ENCODE measurements around the gene KCNA10. TPM values are rescaled to one million over a fixed set of nuclear protein-coding genes. Genes with fewer than 3 reads are reported as not detected.

The KCNA10 gene
- polyA plus RNA-seq = not detected

DNA sequence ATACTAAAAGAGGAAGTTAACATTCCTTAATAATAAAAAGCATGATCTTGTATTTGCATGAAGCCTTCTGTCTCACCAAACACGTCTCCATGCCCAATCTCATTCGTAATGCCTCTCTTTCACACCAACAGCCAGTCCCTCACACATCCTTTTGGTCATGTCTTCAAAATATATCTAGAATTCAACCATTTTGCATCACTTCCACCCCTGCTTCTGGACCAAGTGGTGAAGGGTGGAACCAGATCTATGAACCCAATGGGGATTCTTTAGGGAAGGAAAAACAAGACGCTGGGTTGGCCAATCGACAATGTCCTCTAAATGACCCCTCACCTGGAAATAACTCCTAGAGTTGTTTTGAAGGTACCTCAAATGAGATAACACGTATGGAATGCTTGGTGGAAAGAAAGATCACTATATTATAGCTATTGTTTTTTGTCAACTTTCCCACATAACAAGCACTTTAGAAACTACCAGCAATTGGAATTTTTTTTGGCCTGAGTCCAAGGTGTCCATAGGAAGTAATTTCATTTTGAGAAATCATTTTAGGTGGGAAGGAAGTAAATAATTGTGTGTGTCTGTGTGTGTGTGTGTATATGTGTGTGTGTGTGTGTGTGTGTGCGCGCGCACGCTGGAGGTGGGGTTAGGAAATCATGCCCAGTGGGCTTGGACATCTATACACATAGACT is at the start of gene KCNA10:
KCNA10 (minus strand) TSS at position 51 of the 686 bp plus-strand sequence. CDS start 388 bp downstream, outside the sequence.
- Histone ChIP-seq H3K4me1 (ENCODE audit: control insufficient read depth in 2 of 2, insufficient read depth in 2 of 2, low read length in 1 of 2) (no peaks in the 10 kb centered on the region), H3K27me3 (ENCODE audit: control insufficient read depth in 1 of 2, insufficient read depth in 2 of 2, low read length in 2 of 2) (no peaks in the 10 kb centered on the region), H3K27ac (ENCODE audit: low read depth in 2 of 2, low read length in 1 of 2) (no peak within 1 kb of the TSS), H3K36me3 (ENCODE audit: control insufficient read depth in 2 of 2, insufficient read depth in 2 of 2, low read length in 1 of 2) (no peaks in the 10 kb centered on the region), H3K9me3 (ENCODE audit: control insufficient read depth in 2 of 2, insufficient read depth in 1 of 2, low read depth in 1 of 2, low read length in 1 of 2) (no peaks in the 10 kb centered on the region), H3K4me3 (ENCODE audit: low read depth in 1 of 2, low read length in 2 of 2) (no peak within 1 kb of the TSS)
- WGBS, 2 donors = 61 to 74% methylated on average over 9 of the region's 9 CpGs

DNA sequence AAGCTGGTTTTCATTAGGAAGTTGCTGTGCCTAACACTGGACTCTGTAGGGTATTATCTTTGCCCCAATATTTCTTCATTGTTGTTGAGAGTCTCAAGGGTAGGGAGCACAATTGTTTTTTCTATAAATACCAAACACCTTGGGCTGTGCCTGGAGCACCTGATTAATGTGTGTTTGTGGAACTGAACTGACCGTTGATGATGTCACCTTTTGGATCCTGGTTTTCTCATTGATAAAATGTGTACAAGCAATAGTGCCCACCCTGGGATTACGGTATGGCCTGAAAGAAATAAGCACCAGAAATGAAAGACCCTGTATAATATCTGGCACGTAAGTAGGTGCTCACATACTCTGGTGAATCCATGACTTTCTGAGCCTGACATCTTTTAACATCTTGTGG is 47.9 kb upstream of the KCNA10 start:
- Histone ChIP-seq H3K9me3 (ENCODE audit: control insufficient read depth in 2 of 2, insufficient read depth in 1 of 2, low read depth in 1 of 2, low read length in 1 of 2) (no peaks in the 10 kb centered on the region), H3K27me3 (ENCODE audit: control insufficient read depth in 1 of 2, insufficient read depth in 2 of 2, low read length in 2 of 2) (no peaks in the 10 kb centered on the region), H3K36me3 (ENCODE audit: control insufficient read depth in 2 of 2, insufficient read depth in 2 of 2, low read length in 1 of 2) (no peaks in the 10 kb centered on the region), H3K27ac (ENCODE audit: low read depth in 2 of 2, low read length in 1 of 2) (no peak overlapping the region), H3K4me3 (ENCODE audit: low read depth in 1 of 2, low read length in 2 of 2) (no peak overlapping the region), H3K4me1 (ENCODE audit: control insufficient read depth in 2 of 2, insufficient read depth in 2 of 2, low read length in 1 of 2) (no peaks in the 10 kb centered on the region)
- 78 to 79% methylated on average over 3 of the region's 3 CpGs for WGBS, 2 donors

DNA sequence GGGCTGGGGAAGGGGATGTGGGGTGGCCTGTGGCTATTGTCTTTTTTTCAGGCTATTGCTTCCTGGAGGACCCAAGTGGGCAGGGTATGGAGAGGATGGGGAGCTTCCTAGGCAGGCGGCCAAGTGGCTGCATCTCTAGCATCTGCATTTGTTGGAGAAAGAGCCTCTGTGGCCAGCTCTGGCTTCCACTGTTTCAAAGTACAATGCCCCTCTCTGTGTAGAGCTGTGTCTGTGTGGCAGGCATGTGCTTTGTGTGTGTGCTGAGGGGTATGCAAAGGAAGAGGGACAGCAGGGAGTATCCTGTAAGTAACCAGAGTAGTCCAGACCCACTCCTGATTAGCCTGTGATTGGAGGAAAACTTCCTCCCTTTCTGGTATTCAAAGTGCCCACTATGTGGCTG is 46.6 kb upstream of the KCNA10 start:
- H3K27me3 ChIP-seq (ENCODE audit: control insufficient read depth in 1 of 2, insufficient read depth in 2 of 2, low read length in 2 of 2) = no peaks in the 10 kb centered on the region
- no peaks in the 10 kb centered on the region for H3K36me3 ChIP-seq (ENCODE audit: control insufficient read depth in 2 of 2, insufficient read depth in 2 of 2, low read length in 1 of 2)
- no peaks in the 10 kb centered on the region for H3K4me1 ChIP-seq (ENCODE audit: control insufficient read depth in 2 of 2, insufficient read depth in 2 of 2, low read length in 1 of 2)
- 74 to 83% methylated on average over 1 of the region's 1 CpG for WGBS, 2 donors
- H3K4me3 ChIP-seq (ENCODE audit: low read depth in 1 of 2, low read length in 2 of 2) = no peak overlapping the region
- H3K9me3 ChIP-seq (ENCODE audit: control insufficient read depth in 2 of 2, insufficient read depth in 1 of 2, low read depth in 1 of 2, low read length in 1 of 2) = no peaks in the 10 kb centered on the region
- H3K27ac ChIP-seq (ENCODE audit: low read depth in 2 of 2, low read length in 1 of 2) = no peak overlapping the region

DNA sequence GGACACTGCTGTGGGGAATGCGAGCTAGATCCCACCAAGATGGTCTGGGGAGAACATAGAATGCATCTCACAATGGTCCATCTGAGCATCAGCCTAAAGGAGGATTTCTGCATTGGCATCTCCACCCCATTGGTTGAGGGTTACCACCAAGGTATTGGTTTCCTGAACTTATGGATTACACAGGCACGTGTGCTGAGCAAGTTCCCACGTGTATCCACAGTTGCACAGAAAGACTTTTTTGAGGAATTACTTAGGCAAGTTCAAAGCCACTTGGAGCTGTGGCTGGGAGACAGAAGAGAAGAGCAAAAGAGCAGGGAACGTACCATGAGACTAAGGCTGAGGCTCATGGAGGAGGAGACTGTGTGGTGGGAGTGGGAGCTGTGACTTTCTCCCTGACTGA is 44.1 kb upstream of the KCNA10 start:
- no peaks in the 10 kb centered on the region for H3K27me3 ChIP-seq (ENCODE audit: control insufficient read depth in 1 of 2, insufficient read depth in 2 of 2, low read length in 2 of 2)
- no peak overlapping the region for H3K4me3 ChIP-seq (ENCODE audit: low read depth in 1 of 2, low read length in 2 of 2)
- no peaks in the 10 kb centered on the region for H3K9me3 ChIP-seq (ENCODE audit: control insufficient read depth in 2 of 2, insufficient read depth in 1 of 2, low read depth in 1 of 2, low read length in 1 of 2)
- H3K4me1 ChIP-seq (ENCODE audit: control insufficient read depth in 2 of 2, insufficient read depth in 2 of 2, low read length in 1 of 2) = no peaks in the 10 kb centered on the region
- no peaks in the 10 kb centered on the region for H3K36me3 ChIP-seq (ENCODE audit: control insufficient read depth in 2 of 2, insufficient read depth in 2 of 2, low read length in 1 of 2)
- whole genome bisulfite sequencing, 2 donors = 69 to 73% methylated on average over 4 of the region's 4 CpGs
- no peak overlapping the region for H3K27ac ChIP-seq (ENCODE audit: low read depth in 2 of 2, low read length in 1 of 2)

DNA sequence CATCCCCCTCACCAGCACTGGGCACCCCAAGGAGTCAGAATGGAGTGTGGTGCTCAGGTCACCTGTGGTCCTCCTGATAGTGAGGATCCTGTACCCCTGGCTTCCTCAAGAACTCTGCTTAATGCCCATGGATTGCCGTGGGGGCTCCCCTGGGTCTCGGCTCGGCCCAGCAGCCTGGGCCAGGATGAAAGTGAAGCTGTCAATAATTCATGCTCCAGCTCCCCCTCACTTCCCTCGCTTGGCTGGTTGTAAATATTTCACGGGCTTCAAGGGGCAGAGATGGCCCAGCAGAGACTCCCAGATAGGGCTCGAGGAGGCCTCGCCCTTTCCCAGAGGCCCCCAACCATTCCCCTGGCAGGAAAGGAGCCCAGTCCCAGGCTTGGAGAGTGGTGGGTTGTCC is 42.6 kb upstream of the KCNA10 start:
- H3K4me3 ChIP-seq (ENCODE audit: low read depth in 1 of 2, low read length in 2 of 2) = no peak overlapping the region
- no peaks in the 10 kb centered on the region for H3K9me3 ChIP-seq (ENCODE audit: control insufficient read depth in 2 of 2, insufficient read depth in 1 of 2, low read depth in 1 of 2, low read length in 1 of 2)
- H3K4me1 ChIP-seq (ENCODE audit: control insufficient read depth in 2 of 2, insufficient read depth in 2 of 2, low read length in 1 of 2) = no peaks in the 10 kb centered on the region
- WGBS, 2 donors = 77 to 82% methylated on average over 7 of the region's 7 CpGs
- no peaks in the 10 kb centered on the region for H3K27me3 ChIP-seq (ENCODE audit: control insufficient read depth in 1 of 2, insufficient read depth in 2 of 2, low read length in 2 of 2)
- no peak overlapping the region for H3K27ac ChIP-seq (ENCODE audit: low read depth in 2 of 2, low read length in 1 of 2)
- H3K36me3 ChIP-seq (ENCODE audit: control insufficient read depth in 2 of 2, insufficient read depth in 2 of 2, low read length in 1 of 2) = no peaks in the 10 kb centered on the region

DNA sequence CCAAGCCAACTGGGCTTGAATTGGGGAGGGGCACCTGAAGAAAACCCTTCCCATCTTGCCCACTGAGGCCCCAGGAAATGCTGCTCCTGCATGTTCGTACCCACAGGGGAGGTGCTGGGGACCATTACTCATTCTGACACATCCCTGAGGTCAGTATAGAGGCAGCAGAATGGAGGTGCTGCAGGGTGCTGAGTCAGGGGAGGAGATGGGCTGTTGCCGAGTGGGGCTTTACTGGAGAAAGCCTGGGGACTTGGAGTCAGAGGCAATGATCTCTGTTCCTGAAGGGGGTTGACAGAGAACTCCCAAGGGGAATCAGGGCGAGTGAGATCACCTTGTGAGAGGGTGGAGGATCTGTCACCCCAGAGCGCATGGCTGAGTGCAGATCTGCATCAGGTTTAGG is 40.2 kb upstream of the KCNA10 start:
- H3K27ac ChIP-seq (ENCODE audit: low read depth in 2 of 2, low read length in 1 of 2) = no peak overlapping the region
- H3K9me3 ChIP-seq (ENCODE audit: control insufficient read depth in 2 of 2, insufficient read depth in 1 of 2, low read depth in 1 of 2, low read length in 1 of 2) = no peaks in the 10 kb centered on the region
- H3K36me3 ChIP-seq (ENCODE audit: control insufficient read depth in 2 of 2, insufficient read depth in 2 of 2, low read length in 1 of 2) = no peaks in the 10 kb centered on the region
- no peaks in the 10 kb centered on the region for H3K27me3 ChIP-seq (ENCODE audit: control insufficient read depth in 1 of 2, insufficient read depth in 2 of 2, low read length in 2 of 2)
- 48 to 53% methylated on average over 4 of the region's 4 CpGs for WGBS, 2 donors
- no peaks in the 10 kb centered on the region for H3K4me1 ChIP-seq (ENCODE audit: control insufficient read depth in 2 of 2, insufficient read depth in 2 of 2, low read length in 1 of 2)
- no peak overlapping the region for H3K4me3 ChIP-seq (ENCODE audit: low read depth in 1 of 2, low read length in 2 of 2)

DNA sequence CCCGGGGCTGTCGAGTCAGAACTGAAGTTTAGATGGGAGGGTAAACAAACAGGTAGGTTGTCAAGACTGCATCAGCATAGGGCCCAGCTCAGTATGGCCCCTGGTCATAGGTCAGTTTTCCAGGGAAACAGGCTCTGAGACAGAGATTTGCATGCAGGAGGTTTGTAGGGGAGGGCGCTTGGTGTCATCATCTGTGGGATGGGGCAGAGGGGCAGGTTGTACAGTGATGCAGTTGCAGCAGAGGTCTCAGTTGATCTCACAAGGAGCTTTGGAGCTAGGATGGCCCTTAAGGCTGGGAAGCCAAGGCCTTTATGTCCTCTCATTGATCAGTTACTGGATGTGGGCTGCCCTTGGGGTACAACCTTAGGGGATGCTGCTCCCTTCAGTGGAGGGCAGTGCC is 38.5 kb upstream of the KCNA10 start:
- 72% methylated on average over 3 of the region's 3 CpGs for WGBS, 2 donors
- H3K4me3 ChIP-seq (ENCODE audit: low read depth in 1 of 2, low read length in 2 of 2) = no peak overlapping the region
- H3K27ac ChIP-seq (ENCODE audit: low read depth in 2 of 2, low read length in 1 of 2) = no peak overlapping the region
- no peaks in the 10 kb centered on the region for H3K36me3 ChIP-seq (ENCODE audit: control insufficient read depth in 2 of 2, insufficient read depth in 2 of 2, low read length in 1 of 2)
- no peaks in the 10 kb centered on the region for H3K27me3 ChIP-seq (ENCODE audit: control insufficient read depth in 1 of 2, insufficient read depth in 2 of 2, low read length in 2 of 2)
- no peaks in the 10 kb centered on the region for H3K4me1 ChIP-seq (ENCODE audit: control insufficient read depth in 2 of 2, insufficient read depth in 2 of 2, low read length in 1 of 2)
- H3K9me3 ChIP-seq (ENCODE audit: control insufficient read depth in 2 of 2, insufficient read depth in 1 of 2, low read depth in 1 of 2, low read length in 1 of 2) = no peaks in the 10 kb centered on the region

DNA sequence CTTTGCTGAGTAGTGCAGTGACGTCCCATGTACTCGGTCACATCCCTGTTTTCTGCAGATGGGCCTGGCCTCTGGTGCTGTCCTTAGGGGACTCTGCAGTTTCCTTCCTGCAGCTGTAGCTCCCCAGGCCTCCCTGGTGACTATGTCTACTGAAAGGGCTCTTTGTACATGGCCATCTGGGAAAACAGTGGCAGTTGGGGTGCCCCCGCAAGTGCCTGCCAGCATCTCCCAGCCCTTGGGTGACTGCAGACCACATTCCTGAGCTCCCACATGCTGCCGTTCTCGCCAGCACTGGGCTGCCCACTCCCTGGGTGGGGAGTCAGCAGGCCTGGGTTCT is 37.5 kb upstream of the KCNA10 start:
- no peak overlapping the region for H3K27ac ChIP-seq (ENCODE audit: low read depth in 2 of 2, low read length in 1 of 2)
- no peaks in the 10 kb centered on the region for H3K4me1 ChIP-seq (ENCODE audit: control insufficient read depth in 2 of 2, insufficient read depth in 2 of 2, low read length in 1 of 2)
- H3K4me3 ChIP-seq (ENCODE audit: low read depth in 1 of 2, low read length in 2 of 2) = no peak overlapping the region
- H3K36me3 ChIP-seq (ENCODE audit: control insufficient read depth in 2 of 2, insufficient read depth in 2 of 2, low read length in 1 of 2) = no peaks in the 10 kb centered on the region
- no peaks in the 10 kb centered on the region for H3K27me3 ChIP-seq (ENCODE audit: control insufficient read depth in 1 of 2, insufficient read depth in 2 of 2, low read length in 2 of 2)
- H3K9me3 ChIP-seq (ENCODE audit: control insufficient read depth in 2 of 2, insufficient read depth in 1 of 2, low read depth in 1 of 2, low read length in 1 of 2) = no peaks in the 10 kb centered on the region
- 54 to 65% methylated on average over 5 of the region's 5 CpGs for WGBS, 2 donors

DNA sequence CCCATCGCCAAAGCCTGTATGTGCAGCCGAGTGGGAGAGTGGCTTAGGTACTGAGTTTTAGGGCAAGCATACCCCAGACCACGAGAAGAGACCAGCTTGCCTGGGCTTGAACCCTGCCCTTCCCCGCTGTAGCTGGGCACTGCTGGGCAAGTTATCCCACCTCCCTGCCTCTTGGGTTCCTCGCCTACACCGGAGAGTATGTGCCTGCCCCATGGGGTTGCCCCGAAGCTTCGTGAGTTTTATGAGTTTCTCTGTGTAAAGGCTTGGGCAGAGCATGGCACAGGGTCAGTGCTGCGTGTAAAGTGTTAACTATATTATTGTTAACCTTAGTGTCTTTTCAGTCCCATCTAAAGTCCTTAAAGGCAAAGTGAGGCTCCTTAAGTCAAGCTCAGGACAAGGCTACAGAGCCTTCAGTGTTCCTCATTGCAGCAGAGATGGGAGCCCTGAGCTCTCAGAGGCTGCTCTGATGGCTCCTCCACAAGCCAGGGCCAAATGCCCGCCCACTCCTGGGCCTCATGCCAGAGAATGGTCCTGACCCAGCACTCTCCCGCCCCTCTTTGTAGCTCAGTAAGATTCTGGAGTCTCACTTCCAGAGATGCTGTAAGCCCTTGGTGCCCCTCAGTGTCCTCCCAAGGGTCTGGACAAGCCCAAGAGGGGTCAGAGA is 37.0 kb upstream of the KCNA10 start:
- 42 to 46% methylated on average over 11 of the region's 11 CpGs for WGBS, 2 donors
- no peaks in the 10 kb centered on the region for H3K4me1 ChIP-seq (ENCODE audit: control insufficient read depth in 2 of 2, insufficient read depth in 2 of 2, low read length in 1 of 2)
- no peaks in the 10 kb centered on the region for H3K27me3 ChIP-seq (ENCODE audit: control insufficient read depth in 1 of 2, insufficient read depth in 2 of 2, low read length in 2 of 2)
- H3K9me3 ChIP-seq (ENCODE audit: control insufficient read depth in 2 of 2, insufficient read depth in 1 of 2, low read depth in 1 of 2, low read length in 1 of 2) = no peaks in the 10 kb centered on the region
- no peaks in the 10 kb centered on the region for H3K36me3 ChIP-seq (ENCODE audit: control insufficient read depth in 2 of 2, insufficient read depth in 2 of 2, low read length in 1 of 2)
- H3K27ac ChIP-seq (ENCODE audit: low read depth in 2 of 2, low read length in 1 of 2) = no peak overlapping the region
- peak overlapping the region in 1 of 2 donors; percentile 41 for H3K4me3 ChIP-seq (ENCODE audit: low read depth in 1 of 2, low read length in 2 of 2)
